Endodermal cell (in vitro differentiated cells): Measurements from ENCODE around the gene FGF22. TPM values are rescaled to one million over a fixed set of nuclear protein-coding genes. Genes with fewer than 3 reads are reported as not detected.

Source experiments
- DNase-seq: peaks from one replicate; pipeline ENCODE4 v3.0.0-alpha.2; 2017
- H3K27ac ChIP-seq: 2 replicates; pipeline ENCODE4 v1.5.1; 2013; ENCODE audit warnings: mild to moderate bottlenecking, low read depth, low read length, moderate library complexity
- H3K27me3 ChIP-seq: 2 replicates; pipeline ENCODE4 v1.6.1; 2013; ENCODE audit warnings: mild to moderate bottlenecking, low read length, moderate library complexity; ENCODE audit not compliant: insufficient read depth, control insufficient read depth, poor library complexity, severe bottlenecking
- H3K36me3 ChIP-seq: 2 replicates; pipeline ENCODE4 v1.7.0; 2013; ENCODE audit warnings: mild to moderate bottlenecking, low read length, moderate library complexity; ENCODE audit not compliant: control insufficient read depth, insufficient read depth
- H3K4me1 ChIP-seq: one replicate; pipeline ENCODE4 v1.7.0; 2013; ENCODE audit warnings: low read length; ENCODE audit not compliant: control insufficient read depth, insufficient read depth
- H3K4me3 ChIP-seq: 2 replicates; pipeline ENCODE4 v1.5.1; 2013; ENCODE audit warnings: mild to moderate bottlenecking, low read length, moderate library complexity
- H3K9ac ChIP-seq: 2 replicates; pipeline ENCODE4 v1.6.1; 2013; ENCODE audit warnings: mild to moderate bottlenecking, low read length, moderate library complexity; ENCODE audit not compliant: poor library complexity, severe bottlenecking; ENCODE audit errors: extremely low read depth
- H3K9me3 ChIP-seq: 2 replicates; pipeline ENCODE4 v1.6.1; 2013; ENCODE audit warnings: mild to moderate bottlenecking, low read length, moderate library complexity; ENCODE audit not compliant: control insufficient read depth
- H3K27ac Mint-ChIP-seq: 2 replicates; pipeline ENCODE4 v1.8.0; 2020; ENCODE audit warnings: mixed read lengths
- H3K27me3 Mint-ChIP-seq: 2 replicates; pipeline ENCODE4 v1.8.0; 2021; ENCODE audit warnings: mild to moderate bottlenecking, mixed read lengths; ENCODE audit not compliant: insufficient read depth
- H3K36me3 Mint-ChIP-seq: 2 replicates; pipeline ENCODE4 v1.8.0; 2020; ENCODE audit warnings: low read depth, mixed read lengths
- H3K4me1 Mint-ChIP-seq: 2 replicates; pipeline ENCODE4 v1.8.0; 2020; ENCODE audit warnings: mixed read lengths
- H3K4me3 Mint-ChIP-seq: 2 replicates; pipeline ENCODE4 v1.8.0; 2020; ENCODE audit warnings: mild to moderate bottlenecking, moderate library complexity, mixed read lengths
- H3K9me3 Mint-ChIP-seq: 2 replicates; pipeline ENCODE4 v1.8.0; 2020; ENCODE audit warnings: mild to moderate bottlenecking, mixed read lengths
- WGBS, 2 experiments: methylation state at CpG; one replicate each; pipeline versions ENCODE4 v1.1.5 to v1.1.7; 2013; ENCODE audit warnings: missing lambda C conversion rate in 2 of 2, mixed read lengths in 1 of 2; ENCODE audit not compliant: insufficient coverage in 1 of 2, insufficient read length in 1 of 2; 5-methylcytosine and 5-hydroxymethylcytosine counted together
- total RNA-seq, 2 donors: library from RNA; stranded (reverse); fragmentation: NEBNext Ultra II Directional in 1 of 2; extraction: Animal tissue kit (Norgen Biotek cat#: 25700) in 1 of 2; gene quantifications; 2 replicates in 1 of 2; 3 replicates in 1 of 2; pipeline ENCODE4 v1.2.1, GENCODE V29; 2021
- TF ChIP-seq, protein P1 (sequence below): fragments of 200-600 bp; sonication (generic); conservative IDR thresholded peaks from 2 replicates; pipeline ENCODE4 v1.5.0; 2021; ENCODE audit warnings: antibody characterized with exemption, mild to moderate bottlenecking

The FGF22 gene
- total RNA-seq, 2 donors from 2014 or later, result 0.81 to 0.82 TPM

DNA sequence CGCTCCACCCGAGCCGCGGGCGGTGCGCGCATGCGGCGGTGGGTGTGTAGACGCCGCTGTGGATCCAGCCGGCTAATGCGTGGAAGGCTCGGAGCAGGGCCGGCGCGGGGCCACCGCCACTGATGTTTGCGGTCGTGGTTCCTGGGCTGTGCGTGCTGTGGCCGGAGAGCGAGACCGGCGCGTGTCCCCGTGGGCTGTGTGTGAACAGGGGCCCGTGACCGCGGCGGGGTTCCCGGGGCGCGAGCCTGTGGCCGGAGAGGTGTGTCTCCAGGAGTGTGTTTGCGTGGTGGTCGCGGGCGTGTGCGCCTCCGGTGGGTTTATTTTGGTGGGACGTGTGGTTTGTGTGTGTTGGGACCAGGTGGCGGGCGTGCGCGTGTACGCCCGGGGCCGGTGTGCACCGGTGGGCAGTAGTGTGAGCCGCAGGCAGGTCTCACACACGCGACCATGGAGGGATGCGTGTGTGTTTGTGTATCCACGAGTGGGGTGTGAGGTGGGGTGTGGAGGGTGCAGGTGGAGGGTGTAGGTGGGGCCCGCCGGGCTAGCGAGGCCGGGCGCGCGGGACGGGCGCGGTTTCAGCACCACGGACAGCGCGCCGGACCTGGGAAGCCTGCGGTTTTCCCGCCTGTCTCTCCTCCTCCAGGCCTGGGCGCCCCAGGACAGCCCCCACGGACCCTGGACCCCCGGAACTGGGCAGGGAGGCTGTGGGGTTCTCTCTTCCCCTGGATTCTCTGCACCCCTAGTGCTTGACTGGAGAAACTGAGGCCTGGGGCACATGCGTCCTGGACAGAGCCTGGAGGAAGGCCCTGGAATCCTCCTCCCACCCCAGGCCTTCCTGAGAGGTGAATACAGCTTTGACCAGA is 48.4 kb upstream of the FGF22 start:
- Mint-ChIP-seq H3K4me3 (peak overlapping the region; percentile 38), H3K27ac (no peak overlapping the region), H3K9me3 (no peaks in the 10 kb centered on the region), H3K4me1 (no peaks in the 10 kb centered on the region), H3K27me3 (peaks cover 50% of the 10 kb centered on the region), H3K36me3 (no peaks in the 10 kb centered on the region)
- TF ChIP-seq, protein P1, sequence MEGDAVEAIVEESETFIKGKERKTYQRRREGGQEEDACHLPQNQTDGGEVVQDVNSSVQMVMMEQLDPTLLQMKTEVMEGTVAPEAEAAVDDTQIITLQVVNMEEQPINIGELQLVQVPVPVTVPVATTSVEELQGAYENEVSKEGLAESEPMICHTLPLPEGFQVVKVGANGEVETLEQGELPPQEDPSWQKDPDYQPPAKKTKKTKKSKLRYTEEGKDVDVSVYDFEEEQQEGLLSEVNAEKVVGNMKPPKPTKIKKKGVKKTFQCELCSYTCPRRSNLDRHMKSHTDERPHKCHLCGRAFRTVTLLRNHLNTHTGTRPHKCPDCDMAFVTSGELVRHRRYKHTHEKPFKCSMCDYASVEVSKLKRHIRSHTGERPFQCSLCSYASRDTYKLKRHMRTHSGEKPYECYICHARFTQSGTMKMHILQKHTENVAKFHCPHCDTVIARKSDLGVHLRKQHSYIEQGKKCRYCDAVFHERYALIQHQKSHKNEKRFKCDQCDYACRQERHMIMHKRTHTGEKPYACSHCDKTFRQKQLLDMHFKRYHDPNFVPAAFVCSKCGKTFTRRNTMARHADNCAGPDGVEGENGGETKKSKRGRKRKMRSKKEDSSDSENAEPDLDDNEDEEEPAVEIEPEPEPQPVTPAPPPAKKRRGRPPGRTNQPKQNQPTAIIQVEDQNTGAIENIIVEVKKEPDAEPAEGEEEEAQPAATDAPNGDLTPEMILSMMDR, result no peak
- Histone ChIP-seq H3K4me1 (no peaks in the 10 kb centered on the region), H3K27me3 (peaks cover 58% of the 10 kb centered on the region), H3K9me3 (no peaks in the 10 kb centered on the region), H3K27ac (no peak overlapping the region), H3K4me3 (no peak overlapping the region), H3K36me3 (no peaks in the 10 kb centered on the region), H3K9ac (no peak overlapping the region)
- DNase-seq, result peak; percentile 87
- WGBS, 2 experiments, result 38 to 43% methylated on average over 6 to 75 of the region's 75 CpGs

DNA sequence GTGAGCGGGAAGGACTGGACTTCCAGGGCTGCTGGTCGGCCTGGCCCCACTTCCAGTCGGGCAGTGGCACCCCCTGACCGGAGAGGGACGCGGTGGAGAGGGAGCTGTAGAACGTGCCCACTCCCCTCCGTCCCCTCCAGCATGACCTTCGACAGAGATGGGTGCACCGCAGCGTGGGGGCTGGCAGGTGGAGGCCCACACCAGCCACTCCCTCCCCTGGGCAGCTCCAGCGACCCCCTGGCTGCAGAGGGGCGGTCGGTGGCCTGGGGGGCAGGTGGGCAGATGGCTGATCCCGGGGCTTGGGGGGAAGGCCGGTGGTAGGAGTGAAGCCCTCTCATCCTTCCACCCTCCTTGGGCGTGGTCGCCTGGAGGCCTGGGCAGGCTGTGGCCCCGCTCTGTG is 47.6 kb upstream of the FGF22 start:
- no peaks in the 10 kb centered on the region for H3K9me3 ChIP-seq
- no peaks in the 10 kb centered on the region for H3K36me3 ChIP-seq
- Mint-ChIP-seq H3K9me3 (no peaks in the 10 kb centered on the region), H3K4me3 (no peak overlapping the region), H3K4me1 (no peaks in the 10 kb centered on the region), H3K27ac (no peak overlapping the region), H3K27me3 (peaks cover 50% of the 10 kb centered on the region), H3K36me3 (no peaks in the 10 kb centered on the region)
- no peak overlapping the region for H3K9ac ChIP-seq
- TF ChIP-seq, protein P1, result no peak
- peaks cover 58% of the 10 kb centered on the region for H3K27me3 ChIP-seq
- no peak overlapping the region for H3K4me3 ChIP-seq
- no peaks in the 10 kb centered on the region for H3K4me1 ChIP-seq
- no peak overlapping the region for H3K27ac ChIP-seq
- WGBS, 2 experiments, result 84 to 93% methylated on average over 10 to 19 of the region's 19 CpGs
- no peak for DNase-seq

DNA sequence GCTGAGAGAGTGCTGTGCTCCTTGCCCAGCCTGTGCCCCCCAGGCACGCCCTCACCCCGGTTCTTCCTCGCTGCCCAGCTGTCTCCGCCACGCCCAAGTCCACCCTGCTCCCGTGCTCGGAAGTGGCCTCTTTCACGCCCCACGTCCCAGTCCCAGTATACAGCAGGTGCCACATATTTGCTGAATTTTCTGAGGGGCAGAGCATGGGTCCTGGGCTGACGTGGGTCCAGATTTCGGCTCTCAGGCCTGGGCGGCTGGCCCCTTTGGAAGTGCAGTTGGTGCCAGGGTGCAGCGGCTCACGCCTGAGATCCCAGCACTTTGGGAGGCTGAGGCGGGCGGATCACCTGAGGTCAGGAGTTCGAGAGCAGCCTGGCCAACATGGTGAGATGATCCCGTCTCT is 46.6 kb upstream of the FGF22 start:
- H3K4me1 Mint-ChIP-seq, result no peaks in the 10 kb centered on the region
- no peaks in the 10 kb centered on the region for H3K36me3 Mint-ChIP-seq
- no peak overlapping the region for H3K4me3 ChIP-seq
- H3K27me3 Mint-ChIP-seq, result peaks cover 46% of the 10 kb centered on the region
- no peak overlapping the region for H3K27ac Mint-ChIP-seq
- peaks cover 58% of the 10 kb centered on the region for H3K27me3 ChIP-seq
- TF ChIP-seq, protein P1, result no peak
- DNase-seq, result no peak
- H3K27ac ChIP-seq, result no peak overlapping the region
- H3K9ac ChIP-seq, result no peak overlapping the region
- 93 to 95% methylated on average over 16 to 18 of the region's 18 CpGs for WGBS, 2 experiments
- H3K9me3 Mint-ChIP-seq, result no peaks in the 10 kb centered on the region
- no peaks in the 10 kb centered on the region for H3K9me3 ChIP-seq
- H3K4me1 ChIP-seq, result no peaks in the 10 kb centered on the region
- H3K4me3 Mint-ChIP-seq, result no peak overlapping the region
- H3K36me3 ChIP-seq, result no peaks in the 10 kb centered on the region
